Trophoblast cell (in vitro differentiated cells and primary cell): Measurements from ENCODE around the gene KRT1.

Experiments
- DNase-seq, 2 donors: peaks; one replicate each; pipeline ENCODE4 v3.0.0-alpha.2; 2016
- H2AFZ ChIP-seq: 2 replicates; pipeline ENCODE4 v1.6.1; 2013; ENCODE audit warnings: low read length, moderate library complexity, mild to moderate bottlenecking; ENCODE audit not compliant: insufficient read depth, poor library complexity
- H2AK5ac ChIP-seq: 2 replicates; pipeline ENCODE4 v1.6.1; 2013; ENCODE audit warnings: mild to moderate bottlenecking, low read length
- H2BK120ac ChIP-seq: 2 replicates; pipeline ENCODE4 v1.6.1; 2013; ENCODE audit warnings: low read length, mild to moderate bottlenecking, moderate library complexity; ENCODE audit not compliant: insufficient read depth, poor library complexity
- H2BK12ac ChIP-seq: 2 replicates; pipeline ENCODE4 v1.6.1; 2013; ENCODE audit warnings: mild to moderate bottlenecking, low read length, moderate library complexity
- H2BK5ac ChIP-seq: 2 replicates; pipeline ENCODE4 v1.6.1; 2013; ENCODE audit warnings: low read length, low read depth, moderate library complexity, mild to moderate bottlenecking; ENCODE audit not compliant: poor library complexity
- H3K14ac ChIP-seq: 2 replicates; pipeline ENCODE4 v1.6.1; 2013; ENCODE audit warnings: mild to moderate bottlenecking, low read length
- H3K18ac ChIP-seq: 2 replicates; pipeline ENCODE4 v1.6.1; 2013; ENCODE audit warnings: mild to moderate bottlenecking, low read length
- H3K23ac ChIP-seq: 2 replicates; pipeline ENCODE4 v1.6.1; 2013; ENCODE audit warnings: low read length
- H3K27ac ChIP-seq: 2 replicates; pipeline ENCODE4 v1.5.1; 2013; ENCODE audit warnings: low read depth, mild to moderate bottlenecking, inconsistent platforms, low read length, moderate library complexity
- H3K27me3 ChIP-seq: 2 replicates; pipeline ENCODE4 v1.6.1; 2013; ENCODE audit warnings: inconsistent platforms, mild to moderate bottlenecking, low read length, moderate library complexity; ENCODE audit not compliant: insufficient read depth
- H3K36me3 ChIP-seq, 2 experiments: 1 replicate in 1 of 2; 2 replicates in 1 of 2; pipeline ENCODE4 v1.6.1; 2013; ENCODE audit warnings: low read length in 2 of 2, mild to moderate bottlenecking in 2 of 2, moderate library complexity in 1 of 2; ENCODE audit not compliant: insufficient read depth in 2 of 2, control insufficient read depth in 1 of 2
- H3K4ac ChIP-seq: 2 replicates; pipeline ENCODE4 v1.6.1; 2013; ENCODE audit warnings: low read depth, mild to moderate bottlenecking, low read length, moderate library complexity
- H3K4me1 ChIP-seq, 2 experiments: 1 replicate in 1 of 2; 2 replicates in 1 of 2; pipeline ENCODE4 v1.6.1; 2013; ENCODE audit warnings: low read length in 2 of 2, mild to moderate bottlenecking in 2 of 2, moderate library complexity in 1 of 2; ENCODE audit not compliant: insufficient read depth in 2 of 2, control insufficient read depth in 1 of 2
- H3K4me2 ChIP-seq: 2 replicates; pipeline ENCODE4 v1.6.1; 2013; ENCODE audit warnings: inconsistent platforms, mild to moderate bottlenecking, low read length, moderate library complexity
- H3K4me3 ChIP-seq: 2 replicates; pipeline ENCODE4 v1.5.1; 2013; ENCODE audit warnings: mild to moderate bottlenecking, low read depth, low read length, inconsistent platforms
- H3K79me1 ChIP-seq: one replicate; pipeline ENCODE4 v1.6.1; 2013; ENCODE audit warnings: low read length
- H3K79me2 ChIP-seq: 2 replicates; pipeline ENCODE4 v1.6.1; 2013; ENCODE audit warnings: low read length, mild to moderate bottlenecking; ENCODE audit not compliant: control insufficient read depth, insufficient read depth, poor library complexity
- H3K9ac ChIP-seq: 2 replicates; pipeline ENCODE4 v1.6.1; 2013; ENCODE audit warnings: mild to moderate bottlenecking, low read length
- H3K9me3 ChIP-seq: 2 replicates; pipeline ENCODE4 v1.6.1; 2013; ENCODE audit warnings: low read depth, mild to moderate bottlenecking, control low read depth, inconsistent platforms, low read length; ENCODE audit not compliant: insufficient read depth
- H4K12ac ChIP-seq: 2 replicates; pipeline ENCODE4 v1.6.1; 2013; ENCODE audit warnings: low read depth, mild to moderate bottlenecking, low read length, moderate library complexity
- H4K8ac ChIP-seq: 2 replicates; pipeline ENCODE4 v1.6.1; 2013; ENCODE audit warnings: low read depth, mild to moderate bottlenecking, low read length, moderate library complexity
- H4K91ac ChIP-seq: one replicate; pipeline ENCODE4 v1.6.1; 2013; ENCODE audit warnings: low read depth, mild to moderate bottlenecking, low read length, moderate library complexity
- WGBS: extraction: QIAGEN DNeasy Blood & Tissue Kit; methylation state at CpG from one replicate; pipeline ENCODE4 v1.1.7; 2013; ENCODE audit warnings: missing lambda C conversion rate; ENCODE audit not compliant: insufficient read length, insufficient coverage; ENCODE audit errors: extremely low coverage; 5-methylcytosine and 5-hydroxymethylcytosine counted together

Gene KRT1

DNA sequence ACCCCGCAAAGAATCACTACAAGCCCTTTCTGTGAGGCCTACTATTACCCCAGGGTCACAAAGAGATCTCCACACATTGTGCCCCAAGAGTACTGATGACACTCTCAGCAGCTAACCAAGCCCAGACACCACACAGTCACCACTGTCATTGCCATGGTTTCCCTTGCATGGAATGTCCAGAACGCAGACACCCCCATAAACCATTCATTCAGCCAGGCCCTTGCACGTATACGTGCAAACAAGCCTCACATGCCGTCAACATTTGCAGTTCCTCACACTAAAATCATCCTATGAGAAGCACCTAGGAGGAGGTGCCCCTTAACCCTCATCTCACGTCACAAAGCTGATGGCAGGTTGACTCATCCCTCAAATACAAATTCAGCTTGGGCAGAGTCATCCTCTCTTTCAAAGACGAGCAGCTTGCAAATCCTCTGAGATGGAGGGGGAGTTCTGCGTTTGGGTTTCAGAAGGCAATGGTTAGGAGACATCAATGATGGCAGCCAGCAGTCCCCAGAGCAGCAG is 40.2 kb upstream of the KRT1 start:
- Histone ChIP-seq H3K79me1 (no peaks in the 10 kb centered on the region), H4K12ac (no peak overlapping the region), H3K4me2 (no peak overlapping the region), H3K14ac (no peak overlapping the region), H4K8ac (no peak overlapping the region), H3K4me1 (no peaks in the 10 kb centered on the region), H2BK5ac (no peak overlapping the region), H3K9ac (no peak overlapping the region), H3K4ac (no peak overlapping the region), H2AK5ac (no peak overlapping the region), H2AFZ (no peak overlapping the region), H2BK12ac (no peak overlapping the region), H3K79me2 (no peaks in the 10 kb centered on the region), H3K4me3 (no peak overlapping the region), H3K18ac (no peak overlapping the region), H4K91ac (no peak overlapping the region), H2BK120ac (no peak overlapping the region), H3K36me3 (no peaks in the 10 kb centered on the region), H3K23ac (no peak overlapping the region), H3K9me3 (peaks cover 2% of the 10 kb centered on the region), H3K27me3 (peaks cover 4% of the 10 kb centered on the region), H3K27ac (no peak overlapping the region)
- peak; percentile 85 to 89 for DNase-seq
- no CpG with 5 or more reads among the region's 8 CpGs for WGBS

GRCh38 chr12:52716061-52716460 is 35.9 kb upstream of the KRT1 start:
- H2AFZ ChIP-seq, result no peak overlapping the region
- no peak overlapping the region for H3K4ac ChIP-seq
- H3K4me3 ChIP-seq, result no peak overlapping the region
- no peak overlapping the region for H3K9ac ChIP-seq
- H3K4me1 ChIP-seq, result no peaks in the 10 kb centered on the region
- H3K18ac ChIP-seq, result no peak overlapping the region
- H4K91ac ChIP-seq, result no peak overlapping the region
- H4K12ac ChIP-seq, result no peak overlapping the region
- H2AK5ac ChIP-seq, result no peak overlapping the region
- H3K23ac ChIP-seq, result no peak overlapping the region
- H3K14ac ChIP-seq, result no peak overlapping the region
- no peak overlapping the region for H3K4me2 ChIP-seq
- DNase-seq, result no peak
- no peak overlapping the region for H4K8ac ChIP-seq
- H3K9me3 ChIP-seq, result peaks cover 8% of the 10 kb centered on the region
- no peak overlapping the region for H3K27ac ChIP-seq
- H3K27me3 ChIP-seq, result peaks cover 25% of the 10 kb centered on the region
- H2BK120ac ChIP-seq, result no peak overlapping the region
- H2BK12ac ChIP-seq, result no peak overlapping the region
- no peaks in the 10 kb centered on the region for H3K79me1 ChIP-seq
- H2BK5ac ChIP-seq, result no peak overlapping the region
- H3K36me3 ChIP-seq, result no peaks in the 10 kb centered on the region
- no peaks in the 10 kb centered on the region for H3K79me2 ChIP-seq
- no CpG with 5 or more reads among the region's 5 CpGs for WGBS

- peak; percentile 47 to 53 for DNase-seq
- Histone ChIP-seq H2AK5ac (no peak overlapping the region), H3K27ac (no peak overlapping the region), H3K9ac (no peak overlapping the region), H3K79me1 (no peaks in the 10 kb centered on the region), H2BK120ac (no peak overlapping the region), H3K4me2 (no peak overlapping the region), H3K79me2 (no peaks in the 10 kb centered on the region), H3K18ac (no peak overlapping the region), H4K91ac (no peak overlapping the region), H3K9me3 (peaks cover 8% of the 10 kb centered on the region), H3K4ac (no peak overlapping the region), H3K14ac (no peak overlapping the region), H4K8ac (no peak overlapping the region), H2BK5ac (no peak overlapping the region), H3K36me3 (no peaks in the 10 kb centered on the region), H3K4me1 (no peaks in the 10 kb centered on the region), H3K27me3 (peaks cover 25% of the 10 kb centered on the region), H4K12ac (no peak overlapping the region), H3K23ac (no peak overlapping the region), H2BK12ac (no peak overlapping the region), H2AFZ (no peak overlapping the region), H3K4me3 (no peak overlapping the region)
- no CpG with 5 or more reads among the region's 14 CpGs for WGBS
Observed at GRCh38 chr12:52715416-52715815, 35.2 kb upstream of the KRT1 start.

- no peaks in the 10 kb centered on the region for H3K79me2 ChIP-seq
- no peak overlapping the region for H3K27ac ChIP-seq
- no peak overlapping the region for H2BK12ac ChIP-seq
- no peak overlapping the region for H3K4ac ChIP-seq
- H2BK5ac ChIP-seq, result no peak overlapping the region
- H3K4me1 ChIP-seq, result no peaks in the 10 kb centered on the region
- H2AK5ac ChIP-seq, result no peak overlapping the region
- no peak overlapping the region for H3K23ac ChIP-seq
- no peaks in the 10 kb centered on the region for H3K36me3 ChIP-seq
- H4K8ac ChIP-seq, result no peak overlapping the region
- H3K27me3 ChIP-seq, result peaks cover 25% of the 10 kb centered on the region
- no peak overlapping the region for H3K18ac ChIP-seq
- H3K4me2 ChIP-seq, result no peak overlapping the region
- H3K9me3 ChIP-seq, result peaks cover 8% of the 10 kb centered on the region
- H3K9ac ChIP-seq, result no peak overlapping the region
- no peak overlapping the region for H2AFZ ChIP-seq
- no peak overlapping the region for H2BK120ac ChIP-seq
- WGBS, result no CpG with 5 or more reads among the region's 4 CpGs
- H3K14ac ChIP-seq, result no peak overlapping the region
- no peak overlapping the region for H4K91ac ChIP-seq
- H3K79me1 ChIP-seq, result no peaks in the 10 kb centered on the region
- H3K4me3 ChIP-seq, result no peak overlapping the region
- DNase-seq, result no peak
- H4K12ac ChIP-seq, result no peak overlapping the region
Observed at GRCh38 chr12:52714887-52715281, 34.7 kb upstream of the KRT1 start.
